NCI-H748 treated with DMSO at 0.1 percent for 48 hours (cell line): ENCODE measurements around the gene XRCC2.
"Not testable (repeated sequence)": the region's sequence is repeated elsewhere in the genome, so short reads cannot be mapped to it uniquely, and the experiment has no call there.

ENCODE experiments used
- DNase-seq: peaks from one replicate; lab custom pipeline; 2025; lab: John Stamatoyannopoulos, UW

XRCC2 gene

GRCh38 chr7:152675759-152676636 lies at the start of gene XRCC2:
TSS of gene XRCC2 (minus strand) at chr7:152676141. CDS start at chr7:152676079, 62 bp downstream.
- DNase-seq = peak; percentile 89

DNA sequence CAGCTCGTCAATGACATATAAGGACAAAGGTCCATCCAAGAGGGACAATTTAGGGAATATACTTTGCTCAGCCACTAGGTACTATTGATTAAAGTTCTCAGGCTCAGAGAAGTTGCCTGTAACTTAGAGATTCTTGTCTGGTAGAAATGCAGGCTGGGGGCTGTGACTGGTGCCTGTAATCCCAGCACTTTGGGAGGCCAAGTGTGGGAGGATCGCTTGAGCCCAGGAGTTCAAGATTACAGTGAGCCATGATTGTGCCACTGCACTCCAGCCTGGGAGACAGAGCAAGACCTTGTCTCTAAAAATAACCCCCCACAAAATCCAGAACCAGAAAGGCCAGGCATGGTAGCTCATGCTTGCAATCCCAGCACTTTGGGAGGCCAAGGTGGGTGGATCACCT lies 47.4 kb upstream of the XRCC2 start:
- no peak for DNase-seq

DNA sequence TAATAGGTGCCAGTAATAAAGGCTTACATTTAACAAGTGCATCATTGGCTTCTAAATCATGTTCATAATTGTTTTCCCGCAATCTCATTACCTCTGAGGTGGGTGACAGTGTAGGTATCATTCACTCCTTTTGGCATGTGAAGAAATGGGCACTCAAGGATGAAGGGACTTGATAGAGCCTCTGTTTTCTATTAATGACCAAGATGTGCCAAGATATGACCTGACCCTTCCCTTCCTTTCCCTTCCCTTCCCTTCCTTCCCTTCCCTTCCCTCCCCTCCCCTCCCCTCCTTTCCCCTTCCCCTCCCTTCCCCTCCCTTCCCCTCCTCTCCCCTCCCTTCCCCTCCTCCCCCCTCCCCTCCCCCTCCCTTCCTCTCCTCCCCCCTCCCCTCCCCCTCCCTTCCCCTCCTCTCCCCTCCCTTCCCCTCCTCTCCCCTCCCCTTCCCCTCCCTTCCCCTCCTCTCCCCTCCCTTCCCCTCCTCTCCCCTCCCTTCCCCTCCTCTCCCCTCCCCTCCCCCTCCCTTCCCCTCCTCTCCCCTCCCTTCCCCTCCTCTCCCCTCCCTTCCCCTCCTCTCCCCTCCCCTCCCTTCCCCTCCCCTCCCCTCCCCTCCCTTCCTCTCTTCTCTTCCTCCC lies 36.6 kb upstream of the XRCC2 start:
- DNase-seq = not testable (repeated sequence)

- DNase-seq = no peak
Observed at GRCh38 chr7:152711444-152711944, 35.6 kb upstream of the XRCC2 start.

GRCh38 chr7:152710153-152710442 lies 34.2 kb upstream of the XRCC2 start:
- no peak for DNase-seq

GRCh38 chr7:152709287-152710152 lies 33.6 kb upstream of the XRCC2 start:
- DNase-seq = no peak

- no peak for DNase-seq
Observed at GRCh38 chr7:152704796-152705384, 28.9 kb upstream of the XRCC2 start.

- DNase-seq = no peak
Observed at GRCh38 chr7:152699079-152699478, 23.1 kb upstream of the XRCC2 start.

DNA sequence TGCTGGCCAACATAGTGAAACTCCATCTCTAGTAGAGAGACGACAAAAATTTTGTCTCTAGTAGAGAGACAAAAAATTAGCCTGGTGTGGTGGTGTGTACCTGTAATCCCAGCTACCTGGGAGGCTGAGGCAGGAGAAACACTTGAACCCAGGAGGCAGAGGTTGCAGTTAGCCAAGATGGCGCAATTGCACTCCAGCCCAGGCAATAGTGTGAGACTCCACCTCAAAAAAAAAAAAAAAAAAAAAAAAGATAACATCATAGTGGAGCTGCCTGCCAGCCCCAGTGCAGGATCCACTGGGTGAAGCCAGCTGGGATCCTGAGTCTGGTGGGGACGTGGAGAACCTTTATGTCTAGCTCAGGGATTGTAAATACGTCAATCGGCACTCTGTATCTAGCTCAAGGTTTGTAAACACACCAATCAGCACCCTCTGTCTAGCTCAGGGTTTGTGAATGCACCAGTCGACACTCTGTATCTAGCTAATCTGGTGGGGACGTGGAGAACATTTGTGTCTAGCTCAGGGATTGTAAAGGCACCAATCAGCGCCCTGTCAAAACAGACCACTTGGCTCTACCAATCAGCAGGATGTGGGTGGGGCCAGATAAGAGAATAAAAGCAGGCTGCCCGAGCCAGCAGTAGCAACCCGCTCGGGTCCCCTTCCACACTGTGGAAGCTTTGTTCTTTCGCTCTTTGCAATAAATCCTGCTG lies 21.5 kb upstream of the XRCC2 start:
- not testable (repeated sequence) for DNase-seq

DNA sequence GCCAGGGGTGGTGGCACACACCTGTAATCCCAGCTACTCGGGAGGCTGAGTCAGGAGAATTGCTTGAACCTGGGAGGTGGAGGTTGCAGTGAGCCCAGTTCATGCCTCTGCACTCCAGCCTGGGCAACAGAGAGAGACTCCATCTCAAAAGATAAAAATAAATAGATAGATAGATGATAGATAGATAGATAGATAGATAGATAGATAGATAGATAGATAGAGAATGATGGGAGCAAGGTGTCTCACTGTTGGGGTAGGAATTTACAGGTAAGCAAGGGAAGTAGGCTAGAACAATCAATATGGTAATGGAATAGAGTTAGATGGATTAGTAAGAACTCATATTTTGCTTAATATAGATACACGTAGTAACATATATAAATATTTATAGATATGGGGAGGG lies 16.3 kb upstream of the XRCC2 start:
- not testable (repeated sequence) for DNase-seq

GRCh38 chr7:152683297-152683696 lies 7.4 kb upstream of the XRCC2 start:
- no peak for DNase-seq

DNA sequence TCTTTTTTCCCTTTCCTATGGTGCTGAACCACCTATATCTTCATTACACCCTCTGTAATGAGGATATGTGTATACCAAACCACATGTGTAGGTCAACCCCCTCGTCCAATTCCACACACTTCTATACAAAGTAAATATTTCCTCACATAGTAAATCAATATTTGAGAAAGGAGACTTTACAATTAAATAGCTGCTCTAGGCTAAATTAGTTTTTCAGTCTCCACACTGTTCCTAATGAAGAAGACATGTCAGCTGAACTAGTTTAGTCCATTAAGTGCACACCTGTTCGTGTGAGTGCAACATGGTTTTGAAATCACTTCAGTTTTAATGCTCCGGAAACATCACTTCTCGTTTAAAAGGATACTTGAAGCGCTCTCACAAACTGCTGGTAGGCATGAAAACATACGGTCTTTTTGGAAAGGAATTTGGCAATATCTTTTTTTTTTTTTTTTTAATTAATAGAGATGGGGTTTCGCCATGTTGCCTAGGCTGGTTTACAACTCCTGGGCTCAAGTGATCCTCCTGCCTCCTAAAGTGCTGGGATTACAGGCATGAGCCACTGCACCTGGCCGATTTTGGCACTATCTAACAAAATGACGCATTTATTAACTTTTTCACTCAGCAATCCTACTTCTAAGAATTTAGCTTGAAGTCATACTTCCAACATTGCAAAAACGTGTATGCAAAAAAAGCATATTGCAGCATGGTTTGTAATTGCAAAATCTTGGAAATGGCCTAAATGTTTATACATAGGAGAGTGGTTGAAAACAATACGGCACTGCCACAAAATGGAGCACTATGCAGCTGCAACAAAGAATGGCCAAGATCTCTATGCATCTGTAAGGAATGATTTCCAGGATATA lies 2.1 kb upstream of the XRCC2 start:
- peak; percentile 96 for DNase-seq

DNA sequence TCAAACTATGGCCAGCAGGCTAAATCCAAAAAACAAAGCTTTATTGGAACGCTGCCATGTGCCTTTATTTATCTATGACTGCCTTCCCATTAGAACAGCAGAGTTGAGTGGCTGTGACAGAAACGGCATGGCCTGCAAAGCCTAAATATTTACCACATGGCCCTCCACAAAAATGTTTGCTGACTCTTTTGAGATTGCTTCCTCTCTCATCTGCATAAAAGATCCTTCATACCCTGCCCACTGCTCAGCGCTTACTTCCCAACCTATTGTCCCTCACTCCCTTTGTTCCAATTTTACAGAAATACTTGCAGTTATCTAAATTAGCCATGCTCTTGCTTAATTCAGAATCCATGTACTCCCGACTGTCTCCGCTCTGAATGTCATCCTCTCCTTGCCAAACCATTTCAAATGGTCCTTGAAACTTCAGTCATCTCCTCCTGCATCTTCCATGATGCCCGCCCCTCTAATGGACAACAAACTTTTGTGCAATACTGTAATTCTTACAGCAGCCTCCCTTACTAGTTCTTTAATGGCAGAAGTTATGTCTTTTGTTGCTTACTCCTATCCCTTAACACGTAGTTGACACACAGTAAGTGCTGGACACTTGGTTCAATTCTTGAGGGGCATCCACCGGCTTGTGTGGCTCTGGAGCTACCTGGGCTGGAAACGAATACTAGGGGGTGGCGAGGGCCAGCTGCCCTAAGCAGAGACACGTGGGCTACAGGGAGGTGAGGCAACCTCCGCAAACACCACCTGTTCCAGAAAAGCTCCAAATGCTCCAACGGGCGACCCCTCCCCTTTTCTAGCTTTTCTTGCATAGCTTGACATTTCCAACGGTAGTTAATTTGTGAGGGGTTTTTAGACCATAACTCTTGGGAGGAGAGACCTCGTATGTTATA lies 832 bp downstream of the XRCC2 start:
- DNase-seq = peak; percentile 93

- no peak for DNase-seq
Observed at GRCh38 chr7:152673897-152674296, 2.0 kb downstream of the XRCC2 start.

- no peak for DNase-seq
Observed at GRCh38 chr7:152672626-152673025, 3.3 kb downstream of the XRCC2 start.

DNA sequence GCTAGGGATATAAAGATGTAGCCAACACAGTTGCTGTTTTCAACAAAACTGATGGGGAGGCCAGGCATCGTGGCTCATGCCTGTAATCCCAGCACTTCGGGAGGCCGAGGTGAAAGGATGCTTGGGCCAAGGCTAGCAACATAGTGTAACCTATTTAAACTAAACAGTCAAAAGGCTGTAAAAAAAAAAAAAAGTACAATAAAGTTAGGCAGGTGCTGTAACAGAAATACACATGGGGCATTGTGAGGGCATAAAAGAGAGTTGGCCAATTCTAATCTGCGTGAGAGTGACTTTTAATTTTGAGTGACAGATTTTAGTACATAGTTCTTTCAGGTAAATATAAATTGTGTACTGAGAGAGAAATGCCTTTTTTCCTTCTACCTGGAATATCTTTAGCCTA lies 6.2 kb downstream of the XRCC2 start:
- DNase-seq = no peak

- DNase-seq = no peak
Observed at GRCh38 chr7:152668975-152669374, 7.0 kb downstream of the XRCC2 start.

- no peak for DNase-seq
Observed at GRCh38 chr7:152667958-152668357, 8.0 kb downstream of the XRCC2 start.

GRCh38 chr7:152666078-152666477 lies 9.9 kb downstream of the XRCC2 start:
- no peak for DNase-seq
